ENCODE data around the gene HSP90AB1. TPM values are rescaled to one million over a fixed set of nuclear protein-coding genes. Genes with fewer than 3 reads are reported as not detected.

HSP90AB1 gene
- total RNA-seq, 1 experiment from 2014 or later = 1,821 TPM

GRCh38 chr6:44284121-44284520 lies 37.2 kb downstream of the HSP90AB1 start:
- peaks cover 16% of the 10 kb centered on the region for H3K27me3 ChIP-seq (ENCODE audit: control insufficient read depth, insufficient read depth, low read length)
- H3K4me3 ChIP-seq (ENCODE audit: insufficient read depth, low read depth, low read length) = no peak overlapping the region
- no peaks in the 10 kb centered on the region for H3K36me3 ChIP-seq (replicated peaks; ENCODE audit: control insufficient read depth, insufficient read depth, low read length)
- DNase-seq = no peak

GRCh38 chr6:44284867-44285266 lies 38.0 kb downstream of the HSP90AB1 start:
- Histone ChIP-seq H3K36me3 (replicated peaks; ENCODE audit: control insufficient read depth, insufficient read depth, low read length) (no peaks in the 10 kb centered on the region), H3K4me3 (ENCODE audit: insufficient read depth, low read depth, low read length) (no peak overlapping the region), H3K27me3 (ENCODE audit: control insufficient read depth, insufficient read depth, low read length) (peaks cover 20% of the 10 kb centered on the region)
- DNase-seq = no peak

- H3K4me3 ChIP-seq (ENCODE audit: insufficient read depth, low read depth, low read length) = no peak overlapping the region
- DNase-seq = peak; percentile 83
- no peaks in the 10 kb centered on the region for H3K36me3 ChIP-seq (replicated peaks; ENCODE audit: control insufficient read depth, insufficient read depth, low read length)
- peaks cover 20% of the 10 kb centered on the region for H3K27me3 ChIP-seq (ENCODE audit: control insufficient read depth, insufficient read depth, low read length)
These were observed 38.8 kb downstream of the HSP90AB1 start for GRCh38 chr6:44285552-44286284.

GRCh38 chr6:44286285-44286565 lies 39.3 kb downstream of the HSP90AB1 start:
- H3K27me3 ChIP-seq (ENCODE audit: control insufficient read depth, insufficient read depth, low read length) = peaks cover 20% of the 10 kb centered on the region
- H3K4me3 ChIP-seq (ENCODE audit: insufficient read depth, low read depth, low read length) = no peak overlapping the region
- no peak for DNase-seq
- no peaks in the 10 kb centered on the region for H3K36me3 ChIP-seq (replicated peaks; ENCODE audit: control insufficient read depth, insufficient read depth, low read length)

GRCh38 chr6:44286747-44287146 lies 39.8 kb downstream of the HSP90AB1 start:
- Histone ChIP-seq H3K4me3 (ENCODE audit: insufficient read depth, low read depth, low read length) (no peak overlapping the region), H3K36me3 (replicated peaks; ENCODE audit: control insufficient read depth, insufficient read depth, low read length) (no peaks in the 10 kb centered on the region), H3K27me3 (ENCODE audit: control insufficient read depth, insufficient read depth, low read length) (peaks cover 23% of the 10 kb centered on the region)
- no peak for DNase-seq

GRCh38 chr6:44289726-44290260 lies 42.9 kb downstream of the HSP90AB1 start:
- H3K36me3 ChIP-seq (replicated peaks; ENCODE audit: control insufficient read depth, insufficient read depth, low read length) = no peaks in the 10 kb centered on the region
- DNase-seq = no peak
- peaks cover 16% of the 10 kb centered on the region for H3K27me3 ChIP-seq (ENCODE audit: control insufficient read depth, insufficient read depth, low read length)
- no peak overlapping the region for H3K4me3 ChIP-seq (ENCODE audit: insufficient read depth, low read depth, low read length)

GRCh38 chr6:44291841-44292240 lies 44.9 kb downstream of the HSP90AB1 start:
- Histone ChIP-seq H3K27me3 (ENCODE audit: control insufficient read depth, insufficient read depth, low read length) (peaks cover 27% of the 10 kb centered on the region), H3K4me3 (ENCODE audit: insufficient read depth, low read depth, low read length) (no peak overlapping the region), H3K36me3 (replicated peaks; ENCODE audit: control insufficient read depth, insufficient read depth, low read length) (no peaks in the 10 kb centered on the region)
- no peak for DNase-seq

GRCh38 chr6:44292661-44293365 lies 45.9 kb downstream of the HSP90AB1 start:
- no peak overlapping the region for H3K4me3 ChIP-seq (ENCODE audit: insufficient read depth, low read depth, low read length)
- DNase-seq = no peak
- no peaks in the 10 kb centered on the region for H3K36me3 ChIP-seq (replicated peaks; ENCODE audit: control insufficient read depth, insufficient read depth, low read length)
- H3K27me3 ChIP-seq (ENCODE audit: control insufficient read depth, insufficient read depth, low read length) = peaks cover 36% of the 10 kb centered on the region

GRCh38 chr6:44294832-44295791 lies 48.2 kb downstream of the HSP90AB1 start:
- Histone ChIP-seq H3K27me3 (ENCODE audit: control insufficient read depth, insufficient read depth, low read length) (peaks cover 41% of the 10 kb centered on the region), H3K4me3 (ENCODE audit: insufficient read depth, low read depth, low read length) (no peak overlapping the region), H3K36me3 (replicated peaks; ENCODE audit: control insufficient read depth, insufficient read depth, low read length) (peaks cover under 1% of the 10 kb centered on the region; the same call in 1 of the 2 replicates)
- no peak for DNase-seq

- H3K36me3 ChIP-seq (replicated peaks; ENCODE audit: control insufficient read depth, insufficient read depth, low read length) = peaks cover 14% of the 10 kb centered on the region
- peak overlapping the region; percentile 73 for H3K4me3 ChIP-seq (ENCODE audit: insufficient read depth, low read depth, low read length)
- H3K27me3 ChIP-seq (ENCODE audit: control insufficient read depth, insufficient read depth, low read length) = peaks cover 37% of the 10 kb centered on the region
- peak; percentile 94 for DNase-seq
These were observed 50.5 kb downstream of the HSP90AB1 start for GRCh38 chr6:44297063-44298038.

- H3K36me3 ChIP-seq (replicated peaks; ENCODE audit: control insufficient read depth, insufficient read depth, low read length) = peaks cover 20% of the 10 kb centered on the region
- peaks cover 37% of the 10 kb centered on the region for H3K27me3 ChIP-seq (ENCODE audit: control insufficient read depth, insufficient read depth, low read length)
- H3K4me3 ChIP-seq (ENCODE audit: insufficient read depth, low read depth, low read length) = peak overlapping the region; percentile 73
- DNase-seq = peak; percentile 76
These were observed 51.3 kb downstream of the HSP90AB1 start for GRCh38 chr6:44298055-44298803.

GRCh38 chr6:44298864-44299263 lies 52.0 kb downstream of the HSP90AB1 start:
- Histone ChIP-seq H3K36me3 (replicated peaks; ENCODE audit: control insufficient read depth, insufficient read depth, low read length) (peaks cover 25% of the 10 kb centered on the region), H3K4me3 (ENCODE audit: insufficient read depth, low read depth, low read length) (no peak overlapping the region), H3K27me3 (ENCODE audit: control insufficient read depth, insufficient read depth, low read length) (peaks cover 37% of the 10 kb centered on the region)
- no peak for DNase-seq

GRCh38 chr6:44300292-44300823 lies 53.5 kb downstream of the HSP90AB1 start:
- Histone ChIP-seq H3K36me3 (replicated peaks; ENCODE audit: control insufficient read depth, insufficient read depth, low read length) (peaks cover 36% of the 10 kb centered on the region), H3K4me3 (ENCODE audit: insufficient read depth, low read depth, low read length) (no peak overlapping the region), H3K27me3 (ENCODE audit: control insufficient read depth, insufficient read depth, low read length) (peaks cover 31% of the 10 kb centered on the region)
- DNase-seq = no peak

Measured in H7 (cell line).